Effector CD4-positive, alpha-beta T cell (primary cell): Measurements from ENCODE around the gene PEX3.

Experiments
- DNase-seq: peaks from one replicate; pipeline ENCODE4 v3.0.0-alpha.2; 2020

Gene PEX3

GRCh38 chr6:143539734-143540133, 89.1 kb downstream of the PEX3 start:
- peak; percentile 17 for DNase-seq

- DNase-seq: no peak
Measured at GRCh38 chr6:143540192-143540591, 89.6 kb downstream of the PEX3 start.
